H9 (cell line): Measurements from ENCODE around the gene SPOUT1. TPM values are rescaled to one million over a fixed set of nuclear protein-coding genes. Genes with fewer than 3 reads are reported as not detected.

Source experiments
- DNase-seq: peaks from one replicate; pipeline ENCODE4 v3.0.0-alpha.2; 2017
- H2AFZ ChIP-seq: one replicate; pipeline ENCODE4 v1.6.1; 2013; ENCODE audit warnings: mild to moderate bottlenecking, low read length, control low read depth, moderate library complexity
- H2AK5ac ChIP-seq: 2 replicates; pipeline ENCODE4 v1.6.1; 2013; ENCODE audit warnings: low read length, control low read depth, mixed read lengths; ENCODE audit not compliant: insufficient read length
- H2BK120ac ChIP-seq: one replicate; pipeline ENCODE4 v1.6.1; 2013; ENCODE audit warnings: low read depth, mild to moderate bottlenecking, low read length, control low read depth, inconsistent platforms; ENCODE audit not compliant: poor library complexity, severe bottlenecking
- H2BK12ac ChIP-seq: 2 replicates; pipeline ENCODE4 v1.6.1; 2013; ENCODE audit warnings: low read length, control low read depth, mixed read lengths, low read depth; ENCODE audit not compliant: insufficient read length
- H2BK15ac ChIP-seq: 2 replicates; pipeline ENCODE4 v1.6.1; 2013; ENCODE audit warnings: low read depth, low read length, control low read depth
- H2BK20ac ChIP-seq: one replicate; pipeline ENCODE4 v1.6.1; 2013; ENCODE audit warnings: low read depth, mild to moderate bottlenecking, low read length, control low read depth, inconsistent platforms; ENCODE audit not compliant: poor library complexity, severe bottlenecking
- H2BK5ac ChIP-seq: 2 replicates; pipeline ENCODE4 v1.6.1; 2013; ENCODE audit warnings: low read length, control low read depth, mixed read lengths; ENCODE audit not compliant: insufficient read length
- H3K14ac ChIP-seq: 2 replicates; pipeline ENCODE4 v1.6.1; 2013; ENCODE audit warnings: low read length, control low read depth; ENCODE audit not compliant: insufficient read depth
- H3K18ac ChIP-seq: 2 replicates; pipeline ENCODE4 v1.6.1; 2013; ENCODE audit warnings: low read depth, mild to moderate bottlenecking, mixed read lengths, low read length, control low read depth; ENCODE audit not compliant: insufficient read length
- H3K23ac ChIP-seq: 2 replicates; pipeline ENCODE4 v1.6.1; 2013; ENCODE audit warnings: low read length, control low read depth, mixed read lengths, low read depth; ENCODE audit not compliant: insufficient read length
- H3K23me2 ChIP-seq: 2 replicates; pipeline ENCODE4 v1.6.1; 2013; ENCODE audit warnings: low read depth, mild to moderate bottlenecking, mixed read lengths, low read length, control low read depth; ENCODE audit not compliant: insufficient read length, poor library complexity, severe bottlenecking
- H3K27ac ChIP-seq: 2 replicates; pipeline ENCODE4 v1.5.1; 2013; ENCODE audit warnings: low read length, control low read depth, mixed read lengths, low read depth; ENCODE audit not compliant: insufficient read length
- H3K27me3 ChIP-seq: 2 replicates; pipeline ENCODE4 v1.6.1; 2013; ENCODE audit warnings: low read length, control low read depth, inconsistent platforms; ENCODE audit not compliant: insufficient read depth
- H3K4ac ChIP-seq: 2 replicates; pipeline ENCODE4 v1.6.1; 2013; ENCODE audit warnings: low read depth, mild to moderate bottlenecking, control low read depth, inconsistent platforms, low read length, moderate library complexity
- H3K4me1 ChIP-seq: 2 replicates; pipeline ENCODE4 v1.6.1; 2013; ENCODE audit warnings: low read length, control low read depth, inconsistent platforms; ENCODE audit not compliant: insufficient read depth
- H3K4me2 ChIP-seq: 2 replicates; pipeline ENCODE4 v1.6.1; 2013; ENCODE audit warnings: low read length, control low read depth, mixed read lengths; ENCODE audit not compliant: insufficient read length, insufficient read depth
- H3K56ac ChIP-seq: 2 replicates; pipeline ENCODE4 v1.6.1; 2013; ENCODE audit warnings: low read depth, mild to moderate bottlenecking, mixed read lengths, low read length, control low read depth; ENCODE audit not compliant: insufficient read length
- H3K79me1 ChIP-seq: 2 replicates; pipeline ENCODE4 v1.6.1; 2013; ENCODE audit warnings: low read depth, mild to moderate bottlenecking, moderate library complexity, low read length, control low read depth, inconsistent platforms; ENCODE audit not compliant: insufficient read depth, poor library complexity, severe bottlenecking
- H3K79me2 ChIP-seq: 2 replicates; pipeline ENCODE4 v1.6.1; 2013; ENCODE audit warnings: low read length, control low read depth, inconsistent platforms; ENCODE audit not compliant: insufficient read depth
- H3K9ac ChIP-seq: 2 replicates; pipeline ENCODE4 v1.6.1; 2013; ENCODE audit warnings: low read length, control low read depth, mixed read lengths; ENCODE audit not compliant: insufficient read length; ENCODE audit errors: extremely low read depth
- H3K9me3 ChIP-seq: one replicate; pipeline ENCODE4 v1.6.1; 2013; ENCODE audit warnings: low read depth, low read length, inconsistent platforms; ENCODE audit not compliant: control insufficient read depth
- H3T11ph ChIP-seq: one replicate; pipeline ENCODE4 v1.6.1; 2013; ENCODE audit warnings: mild to moderate bottlenecking, low read length, control low read depth, inconsistent platforms
- H4K20me1 ChIP-seq: one replicate; pipeline ENCODE4 v1.6.1; 2013; ENCODE audit not compliant: control insufficient read depth, insufficient read length, insufficient read depth
- H4K5ac ChIP-seq: 2 replicates; pipeline ENCODE4 v1.6.1; 2013; ENCODE audit warnings: low read depth, mild to moderate bottlenecking, mixed read lengths, low read length, control low read depth; ENCODE audit not compliant: insufficient read length
- H4K8ac ChIP-seq: replicated peaks from 2 replicates; pipeline ENCODE4 v1.6.1; 2013; ENCODE audit warnings: low read length, control low read depth, mixed read lengths, low read depth; ENCODE audit not compliant: insufficient read length
- H4K91ac ChIP-seq: 2 replicates; pipeline ENCODE4 v1.6.1; 2013; ENCODE audit warnings: low read depth, mild to moderate bottlenecking, moderate library complexity, mixed read lengths, low read length, control low read depth; ENCODE audit not compliant: insufficient read length
- H3K27ac Mint-ChIP-seq, 3 experiments: 2 replicates in 2 of 3; 3 replicates in 1 of 3; pipeline ENCODE4 v1.8.0; 2020 to 2021; ENCODE audit warnings: mixed read lengths in 3 of 3, mild to moderate bottlenecking in 1 of 3, moderate library complexity in 1 of 3
- H3K27me3 Mint-ChIP-seq: 2 replicates; pipeline ENCODE4 v1.8.0; 2021; ENCODE audit warnings: low read depth, mild to moderate bottlenecking, moderate library complexity, mixed read lengths
- H3K36me3 Mint-ChIP-seq, 3 experiments: 2 replicates in 2 of 3; 3 replicates in 1 of 3; pipeline ENCODE4 v1.8.0; 2020 to 2021; ENCODE audit warnings: low read depth in 3 of 3, mixed read lengths in 3 of 3; ENCODE audit not compliant: insufficient read depth in 1 of 3
- H3K4me1 Mint-ChIP-seq, 2 experiments: 2 replicates each; pipeline ENCODE4 v1.8.0; 2020; ENCODE audit warnings: mixed read lengths in 2 of 2
- H3K4me3 Mint-ChIP-seq, 2 experiments: 2 replicates in 1 of 2; 3 replicates in 1 of 2; pipeline ENCODE4 v1.8.0; 2020 to 2021; ENCODE audit warnings: mild to moderate bottlenecking in 2 of 2, mixed read lengths in 2 of 2, moderate library complexity in 1 of 2
- H3K9me3 Mint-ChIP-seq, 2 experiments: 2 replicates in 1 of 2; 3 replicates in 1 of 2; pipeline ENCODE4 v1.8.0; 2020; ENCODE audit warnings: mild to moderate bottlenecking in 2 of 2, mixed read lengths in 2 of 2, moderate library complexity in 1 of 2
- CTCF ChIP-seq: fragments of 200-600 bp; sonication (generic); conservative IDR thresholded peaks from 3 replicates; pipeline ENCODE4 v1.8.0; 2021; ENCODE audit warnings: antibody characterized with exemption, mild to moderate bottlenecking
- WGBS: extraction: QIAGEN DNeasy Blood & Tissue Kit; methylation state at CpG from one replicate; pipeline ENCODE4 v1.1.7; 2013; ENCODE audit warnings: missing lambda C conversion rate, low lambda C conversion rate, mixed read lengths; ENCODE audit not compliant: insufficient read length; ENCODE audit errors: extremely low coverage; 5-methylcytosine and 5-hydroxymethylcytosine counted together
- total RNA-seq: library from RNA; stranded (reverse); gene quantifications from 2 replicates; pipeline ENCODE4 v1.2.1, GENCODE V29; 2021

Gene SPOUT1
- total RNA-seq, 1 experiment from 2014 or later = 86.3 TPM

GRCh38 chr9:128819716-128820664 is 9.6 kb downstream of the SPOUT1 start:
- WGBS = no CpG with 5 or more reads among the region's 18 CpGs
- H3K4ac ChIP-seq = no peak overlapping the region
- H3K9ac ChIP-seq = no peak overlapping the region

More at GRCh38 chr9:128819716-128820664, 9.6 kb downstream of the SPOUT1 start:
- no peak for TF ChIP-seq CTCF
- H3K27ac ChIP-seq = no peak overlapping the region
- Mint-ChIP-seq H3K4me1 (peaks cover 11 to 12% of the 10 kb centered on the region in 2 experiments), H3K9me3 (no peaks in the 10 kb centered on the region), H3K36me3 (peaks cover 14 to 41% (median 37%) of the 10 kb centered on the region in 3 experiments; a peak in 6 of 7 replicates), H3K27me3 (no peaks in the 10 kb centered on the region; the same call in none of the 2 replicates), H3K4me3 (peak overlapping the region; percentile 68 to 83; a peak in 3 of 5 replicates), H3K27ac (no peak overlapping the region; a peak in 1 of 7 replicates)
- no peak overlapping the region for H3T11ph ChIP-seq
- H3K79me1 ChIP-seq = no peaks in the 10 kb centered on the region
- H2BK12ac ChIP-seq = no peak overlapping the region
- H3K79me2 ChIP-seq = no peaks in the 10 kb centered on the region
- H2BK5ac ChIP-seq = no peak overlapping the region
- no peak overlapping the region for H2BK15ac ChIP-seq
- no peak overlapping the region for H3K56ac ChIP-seq
- no peaks in the 10 kb centered on the region for H4K20me1 ChIP-seq
- no peak overlapping the region for H2AFZ ChIP-seq
- H3K23me2 ChIP-seq = peaks cover 11% of the 10 kb centered on the region
- H3K27me3 ChIP-seq = no peaks in the 10 kb centered on the region
- H4K91ac ChIP-seq = no peak overlapping the region
- no peak overlapping the region for H4K8ac ChIP-seq
- no peak overlapping the region for H3K4me2 ChIP-seq
- H3K14ac ChIP-seq = no peak overlapping the region
- H2BK120ac ChIP-seq = no peak overlapping the region
- H2AK5ac ChIP-seq = no peak overlapping the region
- no peak for DNase-seq
- no peak overlapping the region for H4K5ac ChIP-seq
- no peaks in the 10 kb centered on the region for H3K4me1 ChIP-seq
- no peak overlapping the region for H3K18ac ChIP-seq
- no peak overlapping the region for H2BK20ac ChIP-seq
- no peak overlapping the region for H3K23ac ChIP-seq
- no peaks in the 10 kb centered on the region for H3K9me3 ChIP-seq
